D721Med (cell line): ENCODE results near the gene KLHL26.

Source experiments
- DNase-seq: peaks from one replicate; pipeline ENCODE4 v3.0.0; 2011; ENCODE audit warnings: low spot score; ENCODE audit not compliant: insufficient read length
- FAIRE-seq: peaks from 2 replicates; lab custom pipeline; 2011; peaks lifted over from hg19 to GRCh38; lab: Jason Lieb, UNC
- TF ChIP-seq, protein P1 (sequence below): IDR thresholded peaks from 2 replicates; pipeline ENCODE4 v1.5.1; 2012; ENCODE audit warnings: mild to moderate bottlenecking, control low read depth; ENCODE audit not compliant: insufficient read depth; ENCODE audit errors: missing control alignments

Gene KLHL26

GRCh38 chr19:18646535-18647370, 9.9 kb downstream of the KLHL26 start:
- no peak for FAIRE-seq
- TF ChIP-seq, protein P1, sequence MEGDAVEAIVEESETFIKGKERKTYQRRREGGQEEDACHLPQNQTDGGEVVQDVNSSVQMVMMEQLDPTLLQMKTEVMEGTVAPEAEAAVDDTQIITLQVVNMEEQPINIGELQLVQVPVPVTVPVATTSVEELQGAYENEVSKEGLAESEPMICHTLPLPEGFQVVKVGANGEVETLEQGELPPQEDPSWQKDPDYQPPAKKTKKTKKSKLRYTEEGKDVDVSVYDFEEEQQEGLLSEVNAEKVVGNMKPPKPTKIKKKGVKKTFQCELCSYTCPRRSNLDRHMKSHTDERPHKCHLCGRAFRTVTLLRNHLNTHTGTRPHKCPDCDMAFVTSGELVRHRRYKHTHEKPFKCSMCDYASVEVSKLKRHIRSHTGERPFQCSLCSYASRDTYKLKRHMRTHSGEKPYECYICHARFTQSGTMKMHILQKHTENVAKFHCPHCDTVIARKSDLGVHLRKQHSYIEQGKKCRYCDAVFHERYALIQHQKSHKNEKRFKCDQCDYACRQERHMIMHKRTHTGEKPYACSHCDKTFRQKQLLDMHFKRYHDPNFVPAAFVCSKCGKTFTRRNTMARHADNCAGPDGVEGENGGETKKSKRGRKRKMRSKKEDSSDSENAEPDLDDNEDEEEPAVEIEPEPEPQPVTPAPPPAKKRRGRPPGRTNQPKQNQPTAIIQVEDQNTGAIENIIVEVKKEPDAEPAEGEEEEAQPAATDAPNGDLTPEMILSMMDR = no peak
- DNase-seq = no peak

DNA sequence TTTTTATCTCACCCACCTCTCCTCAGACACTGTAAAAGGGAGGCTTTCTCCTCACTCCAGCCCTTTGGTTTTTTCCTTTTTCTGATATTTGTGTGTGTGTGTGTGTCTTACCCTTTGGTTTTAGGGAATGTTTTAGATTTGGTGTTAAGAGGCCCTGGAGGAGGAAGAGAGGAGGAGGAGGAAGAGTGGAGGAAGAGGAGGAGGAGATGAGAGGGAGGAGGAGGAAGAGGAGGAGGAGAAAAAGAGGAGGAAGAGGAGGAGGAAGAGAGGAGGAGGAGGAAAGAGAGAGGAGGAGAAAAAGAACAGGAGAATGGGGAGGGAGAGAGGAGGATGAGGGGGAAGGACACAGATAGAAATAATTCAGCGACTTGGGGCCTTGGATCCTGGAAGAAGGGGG, 10.5 kb downstream of the KLHL26 start:
- no peak for FAIRE-seq

GRCh38 chr19:18647807-18648206, 11.0 kb downstream of the KLHL26 start:
- FAIRE-seq (no peak), DNase-seq (no peak)
- TF ChIP-seq, protein P1 = no peak

More for the DNA sequence above, 10.5 kb downstream of the KLHL26 start:
- TF ChIP-seq, protein P1 = no peak
- no peak for DNase-seq

DNA sequence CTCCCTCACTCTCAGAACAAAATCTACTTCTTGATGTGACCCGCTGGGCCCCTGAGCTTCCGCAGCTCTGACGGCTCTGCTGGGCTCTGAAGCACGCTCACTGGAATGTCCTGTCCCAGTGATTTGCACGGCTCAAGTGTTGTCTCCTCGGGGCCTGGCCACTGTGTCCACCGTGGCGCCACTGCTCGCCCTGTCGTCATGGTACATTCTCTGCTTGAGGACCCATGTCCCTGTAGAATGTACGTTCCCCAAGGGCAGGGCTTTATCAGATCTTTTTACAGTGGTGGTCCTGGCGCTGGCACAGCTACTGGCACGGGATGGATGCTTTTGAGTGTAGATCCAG, 12.1 kb downstream of the KLHL26 start:
- TF ChIP-seq, protein P1 = no peak
- FAIRE-seq (no peak), DNase-seq (no peak)

GRCh38 chr19:18649371-18650020, 12.7 kb downstream of the KLHL26 start:
- DNase-seq = no peak
- TF ChIP-seq, protein P1 = no peak
- no peak for FAIRE-seq

DNA sequence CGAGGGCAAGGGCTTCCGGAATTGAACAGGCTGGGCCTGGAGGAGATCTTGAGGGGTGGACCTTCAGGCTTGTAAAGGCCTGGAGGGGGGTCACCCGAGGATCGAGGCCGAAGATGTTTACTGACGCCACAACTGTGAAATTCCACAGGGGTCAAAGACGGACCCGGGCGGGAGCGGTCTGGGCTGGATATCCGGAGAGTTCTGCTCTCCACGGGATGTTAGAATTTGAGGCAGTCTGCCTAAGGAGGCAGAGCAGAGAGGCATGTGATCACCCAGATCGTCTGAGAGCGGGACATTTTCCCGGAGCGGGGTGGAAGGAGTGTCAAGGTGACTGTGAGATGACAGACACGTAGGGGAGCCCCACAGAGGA, 13.2 kb downstream of the KLHL26 start:
- FAIRE-seq (no peak), DNase-seq (no peak)
- TF ChIP-seq, protein P1 = no peak
